Heart left ventricle (tissue), 16 donors: ENCODE results near the gene KCNMA1. TPM values are rescaled to one million over a fixed set of nuclear protein-coding genes. Genes with fewer than 3 reads are reported as not detected.
A peak's percentile ranks its signal among the peaks of the same experiment; 100 is the strongest.

Experiments
- ATAC-seq, 4 donors: fragments of 200-7000 bp; cut with Tn5 transposase; one replicate each; pipeline ENCODE4 v1.9.1; 2020 to 2022; ENCODE audit warnings: moderate library complexity in 4 of 4, mild to moderate bottlenecking in 3 of 4, moderate number of reproducible peaks in 1 of 4
- DNase-seq, 5 donors: peaks; one replicate each; pipeline ENCODE4 v3.0.0-alpha.2; 2020
- H3K27ac ChIP-seq, 12 donors: fragments of 200-600 bp; sonication (generic) in 4 of 12; one replicate each; pipeline versions ENCODE4 v1.5.0 to v1.8.0; 2016 to 2022; ENCODE audit warnings: mild to moderate bottlenecking in 2 of 12
- H3K27me3 ChIP-seq, 9 donors: fragments of 200-600 bp; sonication (generic) in 2 of 9; one replicate each; pipeline versions ENCODE4 v1.5.1 to v1.8.0; 2016 to 2022; ENCODE audit warnings: mild to moderate bottlenecking in 3 of 9
- H3K36me3 ChIP-seq, 9 donors: fragments of 200-600 bp; sonication (generic) in 2 of 9; one replicate each; pipeline versions ENCODE4 v1.5.0 to v1.8.0; 2018 to 2022; ENCODE audit warnings: mild to moderate bottlenecking in 2 of 9
- H3K4me1 ChIP-seq, 12 donors: fragments of 200-600 bp; sonication (generic) in 4 of 12; one replicate each; pipeline versions ENCODE4 v1.5.0 to v1.8.0; 2016 to 2022; ENCODE audit warnings: mild to moderate bottlenecking in 3 of 12
- H3K4me3 ChIP-seq, 12 donors: fragments of 200-600 bp; sonication (generic) in 4 of 12; one replicate each; pipeline versions ENCODE4 v1.5.0 to v1.8.0; 2017 to 2022; ENCODE audit warnings: mild to moderate bottlenecking in 9 of 12, moderate library complexity in 4 of 12
- H3K9me3 ChIP-seq, 12 donors: fragments of 200-600 bp; sonication (generic) in 4 of 12; one replicate each; pipeline versions ENCODE4 v1.5.0 to v1.8.0; 2016 to 2022; ENCODE audit warnings: mild to moderate bottlenecking in 1 of 12
- CTCF ChIP-seq, 12 donors: fragments of 200-600 bp; sonication (generic) in 4 of 12; IDR thresholded peaks; one replicate each; pipeline versions ENCODE4 v1.5.0 to v1.8.0; 2018 to 2022; ENCODE audit warnings: antibody characterized with exemption in 12 of 12, mild to moderate bottlenecking in 5 of 12
- POLR2A ChIP-seq, 2 donors: fragments of 450-650 bp; IDR thresholded peaks; one replicate each; pipeline ENCODE4 v1.6.1; 2017; ENCODE audit warnings: antibody characterized with exemption in 2 of 2, mild to moderate bottlenecking in 2 of 2, moderate library complexity in 2 of 2
- WGBS, 4 donors: extraction: QIAGEN DNeasy Blood & Tissue Kit in 2 of 4; methylation state at CpG; one replicate each; pipeline versions ENCODE4 v1.1.5 to v1.1.7; 2013 to 2018; 5-methylcytosine and 5-hydroxymethylcytosine counted together
- intact Hi-C, 10 donors: fragments of 100-400 bp; cut with DNase I; formaldehyde crosslinking; loops; one replicate each; pipeline versions ENCODE4 v1.11.1 to v1.14.2; 2022
- polyA plus RNA-seq, 2 donors: library from polyadenylated mRNA; stranded (reverse); fragments of 200-250 nt; gene quantifications; one replicate each; pipeline ENCODE4 v1.2.3, GENCODE V29; 2013
- total RNA-seq, 9 donors: library from RNA; depleted of rRNA in 2 of 9; stranded (reverse); fragments of >200 nt in 2 of 9; fragmentation: NEBNext Ultra II Directional in 3 of 9; extraction: Animal tissue kit (Norgen Biotek cat#: 25700) in 3 of 9; gene quantifications; one replicate each; pipeline versions ENCODE4 v1.1.0 to v1.2.4, GENCODE V29; 2016 to 2023
- donor health status: ischemic (EF 13 %, LVEDD 7.1; RV severe dilation, severe dysfunction).
- donor health status: healthy with polysubstance abuse.
- donor health status: DM: no; HTN: yes; CAD: no.
- donor health status: DM: no; HTN: no; CAD: no.
- donor health status: ischemic (EF 25% LVEDD 6.9; RV normal size, moderate dysfunction).
- donor health status: ischemic (EF 25% LVEDD 5.7; RV mildly dilated, moderate dysfunction).
- donor health status: healthy.
- donor health status: DM: yes; HTN: yes; CAD: no.
- donor health status: ischemic (EF 35%, LVEDD 5.7; RV mildly dilated, moderate dysfunction).
- donor health status: nonischemic (EF 11% LVEDD 7.7; RV severe dilation, severe dysfunction).
- donor health status: DM: yes; HTN: yes; CAD: no.
- donor health status: PGD.
- donor health status: ischemic (EF 29% LVEDD 5.4; RV normal size, mild dysfunction).
- donor health status: nonischemic (EF 23%, LVEDD 6.1; RV moderate dilation, normal function).

KCNMA1 gene
- total and polyA plus RNA-seq, 11 donors = 0.39 to 8.7 (median 1.7) TPM

- Histone ChIP-seq H3K4me3 (no peak overlapping the region), H3K27me3 (no peaks in the 10 kb centered on the region), H3K9me3 (no peaks in the 10 kb centered on the region), H3K4me1 (peaks cover 0 to 13% (median 0%) of the 10 kb centered on the region in 12 donors), H3K27ac (no peak overlapping the region), H3K36me3 (no peaks in the 10 kb centered on the region)
- intact Hi-C loops = no loop called here
- TF ChIP-seq CTCF (IDR thresholded peaks at IDR 0.05) (no peak), POLR2A (IDR thresholded peaks at IDR 0.05) (no peak)
- 21 to 73% (median 54%) methylated on average over 1 of the region's 1 CpG for WGBS, 4 donors
- DNase-seq (no peak), ATAC-seq (no peak)
Observed at GRCh38 chr10:76950354-76950753, 687.3 kb downstream of the KCNMA1 start.

- no peaks in the 10 kb centered on the region for H3K27me3 ChIP-seq
- peaks cover 0 to 13% (median 0%) of the 10 kb centered on the region in 12 donors for H3K4me1 ChIP-seq
- 43 to 76% (median 55%) methylated on average over 1 of the region's 1 CpG for WGBS, 4 donors
- DNase-seq (peak in 2 of 5 donors; percentile 7 to 33), ATAC-seq (peak; percentile 76 to 99 (median 90))
- peak overlapping the region in 3 of 12 donors; percentile 3 to 60 (median 25) for H3K27ac ChIP-seq
- no peaks in the 10 kb centered on the region for H3K9me3 ChIP-seq
- no peaks in the 10 kb centered on the region for H3K36me3 ChIP-seq
- H3K4me3 ChIP-seq = no peak overlapping the region
- intact Hi-C loops = no loop called here
- TF ChIP-seq CTCF (IDR thresholded peaks at IDR 0.05) (no peak), POLR2A (IDR thresholded peaks at IDR 0.05) (no peak)
Observed at GRCh38 chr10:76946270-76946669, 691.3 kb downstream of the KCNMA1 start.

GRCh38 chr10:76945166-76945565 is 692.4 kb downstream of the KCNMA1 start:
- 86 to 89% (median 88%) methylated on average over 5 of the region's 5 CpGs for WGBS, 4 donors
- TF ChIP-seq POLR2A (IDR thresholded peaks at IDR 0.05) = no peak
- no peak for TF ChIP-seq CTCF (IDR thresholded peaks at IDR 0.05)
- no peak for DNase-seq
- Histone ChIP-seq H3K4me1 (peaks cover 0 to 13% (median 0%) of the 10 kb centered on the region in 12 donors), H3K27ac (no peak overlapping the region), H3K36me3 (no peaks in the 10 kb centered on the region), H3K27me3 (no peaks in the 10 kb centered on the region), H3K9me3 (no peaks in the 10 kb centered on the region), H3K4me3 (no peak overlapping the region)
- intact Hi-C loops = no loop called here
- no peak for ATAC-seq

GRCh38 chr10:76944640-76945039 is 693.0 kb downstream of the KCNMA1 start:
- intact Hi-C loops = no loop called here
- WGBS, 4 donors = 87 to 91% (median 89%) methylated on average over 7 of the region's 7 CpGs
- H3K4me3 ChIP-seq = no peak overlapping the region
- H3K27ac ChIP-seq = no peak overlapping the region
- no peak for DNase-seq
- no peak for ATAC-seq
- H3K4me1 ChIP-seq = peaks cover 0 to 13% (median 0%) of the 10 kb centered on the region in 12 donors
- no peaks in the 10 kb centered on the region for H3K9me3 ChIP-seq
- H3K27me3 ChIP-seq = no peaks in the 10 kb centered on the region
- TF ChIP-seq CTCF (IDR thresholded peaks at IDR 0.05) (no peak), POLR2A (IDR thresholded peaks at IDR 0.05) (no peak)
- H3K36me3 ChIP-seq = no peaks in the 10 kb centered on the region
